GM10266 (cell line): ENCODE data around the gene MAGOHB.
"Not testable (repeated sequence)": the region's sequence is repeated elsewhere in the genome, so short reads cannot be mapped to it uniquely, and the experiment has no call there.

Experiments used
- DNase-seq: peaks from one replicate; pipeline ENCODE4 v3.0.0; 2012; ENCODE audit errors: extremely low spot score
- CTCF ChIP-seq: IDR thresholded peaks from 2 replicates; pipeline ENCODE4 v1.5.1; 2012; ENCODE audit warnings: mild to moderate bottlenecking, low read depth; ENCODE audit not compliant: control insufficient read depth, insufficient read depth; ENCODE audit errors: missing control alignments

Gene MAGOHB

GRCh38 chr12:10612984-10613348 is 443 bp downstream of the MAGOHB start:
- TF ChIP-seq CTCF: no peak

DNA sequence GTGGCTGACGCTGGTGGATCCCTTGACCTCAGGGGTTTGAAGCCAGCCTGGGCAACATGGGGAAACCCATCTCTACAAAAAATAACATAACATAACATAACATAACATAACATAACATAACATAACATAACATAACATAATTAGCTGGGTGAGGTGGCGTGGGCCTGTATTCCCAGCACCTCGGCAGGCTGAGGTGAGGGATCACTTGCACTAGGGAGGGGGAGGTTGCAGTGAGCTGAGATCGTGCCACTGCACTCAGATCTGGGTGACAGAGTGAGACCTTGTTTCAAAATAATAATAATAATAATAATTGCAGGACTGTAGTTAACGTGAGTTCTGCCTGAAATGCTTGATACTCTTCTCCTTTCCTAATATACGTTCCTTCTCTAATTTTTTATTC is 1.3 kb downstream of the MAGOHB start:
- no peak for DNase-seq
- TF ChIP-seq CTCF: no peak

More at GRCh38 chr12:10612984-10613348, 443 bp downstream of the MAGOHB start:
- DNase-seq: no peak

DNA sequence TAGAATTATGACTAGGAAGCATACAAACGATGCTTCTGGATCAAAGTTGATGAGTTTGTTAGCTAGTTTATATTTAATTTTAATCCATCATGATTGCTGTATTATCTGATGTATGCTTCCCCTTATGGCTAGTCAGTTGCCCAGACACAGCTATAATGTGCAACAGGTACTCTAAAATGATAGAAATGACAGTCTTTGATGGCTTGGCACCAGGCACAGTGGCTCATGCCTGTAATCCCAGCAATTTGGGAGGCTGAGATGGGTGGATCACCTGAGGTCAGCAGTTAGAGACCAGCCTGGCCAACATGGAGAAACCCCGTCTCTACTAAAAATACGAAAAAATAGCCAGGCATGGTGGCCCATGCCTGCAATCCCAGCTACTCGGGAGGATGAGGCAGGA is 2.2 kb downstream of the MAGOHB start:
- DNase-seq: not testable (repeated sequence)

GRCh38 chr12:10610188-10610587 is 3.2 kb downstream of the MAGOHB start:
- DNase-seq: no peak
- no peak for TF ChIP-seq CTCF

- no peak for DNase-seq
- peak; percentile 25 for TF ChIP-seq CTCF
Observed at GRCh38 chr12:10607885-10608458, 5.4 kb downstream of the MAGOHB start.

GRCh38 chr12:10601860-10602259 is 11.5 kb downstream of the MAGOHB start:
- TF ChIP-seq CTCF: no peak
- no peak for DNase-seq

DNA sequence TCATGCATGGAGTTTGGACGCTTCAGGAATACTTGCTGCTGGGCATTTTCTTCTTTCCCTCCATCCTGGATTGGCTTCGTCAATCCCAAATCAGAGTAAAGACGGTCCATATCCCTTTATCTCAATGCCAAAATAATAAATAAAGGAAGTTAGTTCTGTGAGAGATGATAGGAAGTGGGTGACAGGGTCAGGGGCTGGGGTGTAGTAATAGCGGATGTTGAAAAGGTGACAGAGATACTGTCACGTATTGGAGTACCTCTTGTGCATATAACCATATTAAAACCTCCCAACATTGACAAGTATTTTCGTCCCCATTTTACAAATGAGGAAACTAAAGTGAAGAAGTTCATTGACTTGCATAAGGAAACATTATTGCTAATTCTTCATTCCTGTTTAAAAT is 12.4 kb downstream of the MAGOHB start:
- TF ChIP-seq CTCF: no peak
- no peak for DNase-seq

GRCh38 chr12:10595881-10596280 is 17.5 kb downstream of the MAGOHB start:
- DNase-seq: no peak
- no peak for TF ChIP-seq CTCF
